HEK293T (cell line): ENCODE results near the gene ZDHHC14.

ENCODE experiments used
- FOXM1 ChIP-seq: fragments of 450-650 bp; IDR thresholded peaks from 2 replicates; pipeline ENCODE4 v1.6.1; 2017; ENCODE audit warnings: mild to moderate bottlenecking, borderline replicate concordance
- SP1 ChIP-seq: fragments of 450-650 bp; IDR thresholded peaks from 2 replicates; pipeline ENCODE4 v1.6.1; 2017
- SUZ12 ChIP-seq: fragments of 450-650 bp; IDR thresholded peaks from 2 replicates; pipeline ENCODE4 v1.6.1; 2016; ENCODE audit warnings: mild to moderate bottlenecking
- TARDBP ChIP-seq: fragments of 450-650 bp; IDR thresholded peaks from 2 replicates; pipeline ENCODE4 v1.6.1; 2016
- ZNF384 ChIP-seq: fragments of 450-650 bp; IDR thresholded peaks from 2 replicates; pipeline ENCODE4 v1.6.1; 2016
- TF ChIP-seq, protein P1 (sequence below): fragments of 450-650 bp; IDR thresholded peaks from 2 replicates; pipeline ENCODE4 v1.6.1; 2016

DNA sequence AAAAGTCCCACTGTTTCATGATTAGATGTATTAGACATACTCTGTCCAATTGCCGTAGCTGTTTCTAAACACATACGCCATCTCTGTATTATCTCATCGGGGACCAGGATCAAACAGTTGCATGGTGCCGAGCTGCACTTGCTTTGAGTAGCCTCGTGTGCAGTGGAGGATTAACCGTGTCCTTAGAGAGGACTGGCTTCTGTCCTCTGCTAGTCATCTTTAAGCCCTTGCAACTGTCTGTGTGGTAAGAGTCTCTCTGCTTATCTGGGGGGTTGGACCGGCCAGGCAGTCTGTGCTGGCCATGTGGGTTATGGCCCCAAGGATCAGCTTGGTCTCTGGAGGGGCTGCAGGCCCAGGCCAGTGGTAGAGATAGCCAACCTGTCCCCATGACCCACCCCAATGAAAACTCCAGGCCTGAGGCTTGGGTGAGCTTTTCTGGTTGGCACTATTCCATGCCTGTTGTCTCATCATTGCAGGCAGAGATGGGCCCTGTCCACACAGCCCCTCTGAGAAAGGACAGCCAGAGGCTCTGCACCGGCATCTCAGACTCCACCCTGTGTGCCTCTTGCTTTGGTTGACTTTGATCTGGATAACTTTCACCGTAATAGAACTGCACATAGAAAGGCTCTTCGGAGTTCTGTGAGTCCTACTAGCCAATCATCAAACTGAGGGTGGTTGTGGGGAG lies 304.7 kb downstream of the ZDHHC14 start:
- no peak for TF ChIP-seq SUZ12
- no peak for TF ChIP-seq ZNF384
- no peak for TF ChIP-seq SP1
- no peak for TF ChIP-seq FOXM1
- TF ChIP-seq TARDBP: no peak
- TF ChIP-seq, protein P1, sequence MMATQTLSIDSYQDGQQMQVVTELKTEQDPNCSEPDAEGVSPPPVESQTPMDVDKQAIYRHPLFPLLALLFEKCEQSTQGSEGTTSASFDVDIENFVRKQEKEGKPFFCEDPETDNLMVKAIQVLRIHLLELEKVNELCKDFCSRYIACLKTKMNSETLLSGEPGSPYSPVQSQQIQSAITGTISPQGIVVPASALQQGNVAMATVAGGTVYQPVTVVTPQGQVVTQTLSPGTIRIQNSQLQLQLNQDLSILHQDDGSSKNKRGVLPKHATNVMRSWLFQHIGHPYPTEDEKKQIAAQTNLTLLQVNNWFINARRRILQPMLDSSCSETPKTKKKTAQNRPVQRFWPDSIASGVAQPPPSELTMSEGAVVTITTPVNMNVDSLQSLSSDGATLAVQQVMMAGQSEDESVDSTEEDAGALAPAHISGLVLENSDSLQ: no peak
